Esophagus muscularis mucosa (tissue), 3 donors: Measurements from ENCODE around the gene RYR1.
"Not testable (repeated sequence)": the region's sequence is repeated elsewhere in the genome, so short reads cannot be mapped to it uniquely, and the experiment has no call there.

Experiments used
- CTCF ChIP-seq, 3 experiments: fragments of 200-600 bp in 2 of 3; fragments of 450-650 bp in 1 of 3; sonication (generic) in 2 of 3; IDR thresholded peaks; one replicate each; pipeline ENCODE4 v1.5.1; 2017 to 2019; ENCODE audit warnings: antibody characterized with exemption in 3 of 3, mild to moderate bottlenecking in 2 of 3, moderate library complexity in 1 of 3
- EP300 ChIP-seq: sonication (generic); formaldehyde crosslinking; IDR thresholded peaks from one replicate; pipeline ENCODE4 v1.6.1; 2017; ENCODE audit warnings: antibody characterized with exemption

- TF ChIP-seq CTCF (IDR thresholded peaks at IDR 0.05); EP300: not testable (repeated sequence)
Observed at GRCh38 chr19:38410407-38410806, 23.1 kb upstream of the RYR1 start.
